Loucy (cell line): Measurements from ENCODE around the gene HSPB9.

Experiments used
- H2AFZ ChIP-seq: fragments of 200-600 bp; sonication (generic); 2 replicates; pipeline ENCODE4 v1.6.0; 2016; ENCODE audit warnings: antibody characterized with exemption, mild to moderate bottlenecking, low read length, moderate library complexity
- H3F3A ChIP-seq: fragments of 200-600 bp; 2 replicates; pipeline ENCODE4 v1.6.0; 2016; ENCODE audit warnings: antibody characterized with exemption, low read depth, mild to moderate bottlenecking
- H3K27me3 ChIP-seq: fragments of 200-600 bp; sonication (generic); 2 replicates; pipeline ENCODE4 v1.6.1; 2014; ENCODE audit warnings: low read length, mild to moderate bottlenecking; ENCODE audit not compliant: insufficient read depth, poor library complexity, severe bottlenecking
- H3K36me3 ChIP-seq: fragments of 200-600 bp; sonication (generic); 2 replicates; pipeline ENCODE4 v1.6.1; 2016; ENCODE audit warnings: low read length; ENCODE audit not compliant: insufficient read depth
- H3K4me1 ChIP-seq: fragments of 200-600 bp; sonication (generic); 2 replicates; pipeline ENCODE4 v1.5.1; 2014; ENCODE audit warnings: low read length, mild to moderate bottlenecking; ENCODE audit not compliant: insufficient read depth, poor library complexity, severe bottlenecking
- H3K4me2 ChIP-seq: fragments of 200-600 bp; sonication (generic); 2 replicates; pipeline ENCODE4 v1.6.0; 2014; ENCODE audit warnings: antibody characterized with exemption, low read length, low read depth, mild to moderate bottlenecking; ENCODE audit not compliant: poor library complexity, severe bottlenecking
- H3K4me3 ChIP-seq: fragments of 200-600 bp; sonication (generic); 2 replicates; pipeline ENCODE4 v1.5.1; 2014; ENCODE audit warnings: low read length, mild to moderate bottlenecking, mixed read lengths; ENCODE audit not compliant: poor library complexity, severe bottlenecking
- H3K79me2 ChIP-seq: fragments of 200-600 bp; sonication (generic); 2 replicates; pipeline ENCODE4 v1.6.1; 2014; ENCODE audit warnings: low read length; ENCODE audit not compliant: insufficient read depth
- H3K9ac ChIP-seq: fragments of 200-600 bp; sonication (generic); 2 replicates; pipeline ENCODE4 v1.6.0; 2014; ENCODE audit warnings: mild to moderate bottlenecking, low read depth, low read length, moderate library complexity; ENCODE audit not compliant: poor library complexity, severe bottlenecking
- H3K9me2 ChIP-seq: fragments of 200-600 bp; sonication (generic); replicated peaks from 2 replicates; pipeline ENCODE4 v1.6.1; 2016; ENCODE audit warnings: low read depth, low read length, mixed read lengths
- H3K9me3 ChIP-seq: fragments of 200-600 bp; sonication (generic); 2 replicates; pipeline ENCODE4 v1.6.1; 2014; ENCODE audit warnings: mild to moderate bottlenecking, antibody characterized with exemption, low read length, low read depth; ENCODE audit not compliant: insufficient read depth
- H4K20me1 ChIP-seq: fragments of 200-600 bp; sonication (generic); 2 replicates; pipeline ENCODE4 v1.6.0; 2014; ENCODE audit warnings: antibody characterized with exemption, low read length, mild to moderate bottlenecking; ENCODE audit not compliant: insufficient read depth, poor library complexity, severe bottlenecking
- CTCF ChIP-seq: fragments of 200-600 bp; sonication (generic); conservative IDR thresholded peaks from 2 replicates; pipeline ENCODE4 v1.5.1; 2014; ENCODE audit warnings: mild to moderate bottlenecking, antibody characterized with exemption, low read length
- EZH2phosphoT487 ChIP-seq: fragments of 200-600 bp; IDR thresholded peaks from 2 replicates; pipeline ENCODE4 v1.6.1; 2018; ENCODE audit warnings: antibody characterized with exemption, mild to moderate bottlenecking, moderate library complexity, borderline replicate concordance

HSPB9 gene

DNA sequence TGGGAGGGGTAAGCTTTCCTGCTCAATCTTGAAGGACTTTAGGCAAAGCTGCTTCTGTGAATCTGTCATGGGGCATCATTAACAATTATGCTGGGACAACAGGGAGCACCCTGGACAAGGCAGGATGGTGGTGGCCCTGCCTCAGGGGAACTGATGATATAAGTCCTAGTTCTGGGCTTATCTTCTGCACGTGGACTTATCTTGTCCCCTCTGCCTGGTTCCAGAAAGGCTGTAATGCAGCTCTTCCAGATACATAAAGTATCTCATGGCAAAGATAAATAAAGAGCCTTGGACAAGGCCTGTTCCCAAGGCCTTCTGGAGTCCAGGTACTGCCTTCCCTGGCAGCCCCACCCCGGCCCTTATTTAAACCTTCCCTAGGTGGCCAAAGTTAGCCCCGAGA is 18.3 kb upstream of the HSPB9 start:
- Histone ChIP-seq H3F3A (no peaks in the 10 kb centered on the region), H4K20me1 (no peaks in the 10 kb centered on the region), H3K9me2 (no peaks in the 10 kb centered on the region), H3K4me1 (no peaks in the 10 kb centered on the region), H3K9ac (no peak overlapping the region), H3K4me2 (no peak overlapping the region), H2AFZ (no peak overlapping the region), H3K79me2 (no peaks in the 10 kb centered on the region), H3K9me3 (no peaks in the 10 kb centered on the region), H3K4me3 (no peak overlapping the region), H3K36me3 (no peaks in the 10 kb centered on the region), H3K27me3 (no peaks in the 10 kb centered on the region)
- TF ChIP-seq EZH2phosphoT487 (no peak), CTCF (no peak)

DNA sequence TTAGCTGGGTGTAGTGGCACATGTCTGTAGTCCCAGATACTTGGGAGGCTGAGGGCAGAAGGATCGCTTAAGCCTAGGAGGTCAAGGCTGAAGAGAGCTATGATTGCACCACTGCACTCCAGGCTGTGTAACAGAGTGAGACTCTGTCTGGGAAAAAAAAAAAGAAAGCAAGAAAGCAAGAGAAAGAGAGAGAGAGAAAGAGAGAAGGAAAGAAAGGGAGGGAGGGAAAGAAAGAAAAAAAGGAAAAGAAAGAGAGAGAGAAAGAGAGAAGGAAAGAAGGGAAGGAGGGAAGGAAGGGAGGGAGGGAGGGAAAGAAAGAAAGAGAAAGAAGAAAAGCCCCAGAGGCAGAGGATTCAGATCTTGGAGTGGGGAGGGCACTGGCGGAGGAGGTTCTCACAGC is 16.6 kb upstream of the HSPB9 start:
- H3K4me1 ChIP-seq, result peaks cover 8% of the 10 kb centered on the region
- H3K9me3 ChIP-seq, result no peaks in the 10 kb centered on the region
- H3K79me2 ChIP-seq, result no peaks in the 10 kb centered on the region
- TF ChIP-seq CTCF (no peak), EZH2phosphoT487 (no peak)
- H4K20me1 ChIP-seq, result no peaks in the 10 kb centered on the region
- no peak overlapping the region for H2AFZ ChIP-seq
- H3K4me2 ChIP-seq, result no peak overlapping the region
- no peaks in the 10 kb centered on the region for H3F3A ChIP-seq
- no peaks in the 10 kb centered on the region for H3K27me3 ChIP-seq
- no peak overlapping the region for H3K9ac ChIP-seq
- no peak overlapping the region for H3K4me3 ChIP-seq
- H3K36me3 ChIP-seq, result no peaks in the 10 kb centered on the region
- H3K9me2 ChIP-seq, result no peaks in the 10 kb centered on the region

- Histone ChIP-seq H3K9me2 (no peaks in the 10 kb centered on the region), H3K79me2 (peaks cover 3% of the 10 kb centered on the region; the same call in 1 of the 2 replicates), H4K20me1 (no peaks in the 10 kb centered on the region), H3K4me3 (no peak overlapping the region), H3K27me3 (no peaks in the 10 kb centered on the region), H2AFZ (no peak overlapping the region), H3K4me1 (peaks cover 19% of the 10 kb centered on the region), H3K4me2 (no peak overlapping the region), H3K9me3 (no peaks in the 10 kb centered on the region), H3K36me3 (no peaks in the 10 kb centered on the region), H3F3A (no peaks in the 10 kb centered on the region), H3K9ac (no peak overlapping the region)
- no peak for TF ChIP-seq CTCF
- TF ChIP-seq EZH2phosphoT487, result no peak
Observed at GRCh38 chr17:42107124-42107523, 15.5 kb upstream of the HSPB9 start.
